GM18505 (cell line): Measurements from ENCODE around the gene YARS2.
A peak's percentile ranks its signal among the peaks of the same experiment; 100 is the strongest.

Experiments used
- ATAC-seq: cut with Tn5 transposase; IDR thresholded peaks from one replicate; pipeline ENCODE4 v1.9.1; 2021; ENCODE audit not compliant: unreplicated experiment
- POLR2A ChIP-seq: IDR thresholded peaks from 4 replicates; pipeline ENCODE4 v1.6.1; 2011; ENCODE audit warnings: borderline replicate concordance; ENCODE audit not compliant: insufficient read depth, insufficient read length; ENCODE audit errors: extremely low read depth

YARS2 gene

GRCh38 chr12:32755654-32756475, at the start of gene YARS2:
TSS of gene YARS2 (minus strand) at chr12:32755897. CDS start at chr12:32755874, 23 bp downstream.
- ATAC-seq = peak; percentile 86
- TF ChIP-seq POLR2A = peak; percentile 94

DNA sequence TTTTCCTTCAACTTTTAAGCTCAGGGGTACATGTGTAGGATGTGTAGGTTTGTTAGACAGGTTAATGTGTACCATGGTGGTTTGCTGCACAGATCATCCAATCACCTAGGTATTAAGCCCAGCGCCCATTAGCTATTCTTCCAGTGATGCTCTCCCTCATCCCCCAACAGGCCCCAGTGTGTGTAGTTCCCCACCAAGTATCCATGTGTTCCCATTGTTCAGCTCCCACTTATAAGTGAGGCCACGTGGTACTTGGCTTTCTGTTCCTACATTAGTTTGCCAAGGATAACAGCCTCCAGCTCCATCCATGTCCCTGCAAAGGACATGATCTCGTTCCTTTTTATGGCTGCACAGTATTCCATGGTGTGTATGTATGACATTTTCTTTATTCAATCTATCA, 48.6 kb upstream of the YARS2 start:
- ATAC-seq = no peak

GRCh38 chr12:32801269-32801980, 45.7 kb upstream of the YARS2 start:
- ATAC-seq = no peak
- no peak for TF ChIP-seq POLR2A

More for the DNA sequence above, 48.6 kb upstream of the YARS2 start:
- TF ChIP-seq POLR2A = no peak

GRCh38 chr12:32794281-32794680, 38.6 kb upstream of the YARS2 start:
- no peak for TF ChIP-seq POLR2A
- ATAC-seq = no peak

- ATAC-seq = no peak
These were observed 34.2 kb upstream of the YARS2 start for GRCh38 chr12:32789916-32790315.

GRCh38 chr12:32789446-32789845, 33.7 kb upstream of the YARS2 start:
- no peak for ATAC-seq
- TF ChIP-seq POLR2A = no peak

More at GRCh38 chr12:32789916-32790315, 34.2 kb upstream of the YARS2 start:
- TF ChIP-seq POLR2A = no peak

DNA sequence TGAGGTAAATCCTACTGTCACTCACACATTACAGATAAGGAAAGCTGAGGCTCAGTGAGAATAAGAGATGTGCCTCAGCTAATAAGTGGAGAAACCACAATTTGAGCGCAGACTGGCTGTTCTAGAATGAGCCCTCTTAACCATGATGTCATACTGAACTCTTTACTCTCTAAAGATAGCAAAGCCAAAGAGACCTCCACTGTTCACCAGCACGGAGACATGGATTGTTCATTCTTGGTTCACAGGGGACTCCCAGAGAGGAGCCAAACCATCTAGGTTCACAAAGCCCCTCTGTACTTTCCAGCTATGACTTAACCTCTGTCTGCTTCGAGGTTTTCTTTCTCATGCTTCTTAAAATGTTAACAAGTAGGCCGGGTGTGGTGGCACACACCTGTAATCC, 32.7 kb upstream of the YARS2 start:
- ATAC-seq = no peak
- TF ChIP-seq POLR2A = no peak

GRCh38 chr12:32785557-32785956, 29.9 kb upstream of the YARS2 start:
- ATAC-seq = no peak
- no peak for TF ChIP-seq POLR2A

DNA sequence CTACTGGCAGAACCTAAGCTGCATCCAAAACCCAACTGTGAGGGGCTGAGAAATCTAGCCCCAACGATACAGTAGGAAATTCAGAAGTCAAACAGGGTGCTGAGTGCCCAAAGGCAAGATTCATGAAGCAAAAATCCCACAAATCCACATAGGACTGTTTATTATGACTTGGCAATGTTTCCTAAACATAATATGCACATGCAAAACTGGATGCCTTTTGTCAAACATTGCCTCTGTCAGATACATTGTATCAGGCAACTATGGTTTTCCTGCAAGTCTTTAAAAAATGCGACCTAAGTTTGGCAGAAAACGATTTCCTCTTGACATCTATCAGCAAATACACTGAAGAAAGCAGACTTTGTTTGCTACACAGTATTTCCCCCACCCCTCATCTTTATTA, 27.3 kb upstream of the YARS2 start:
- no peak for ATAC-seq
- TF ChIP-seq POLR2A = no peak

GRCh38 chr12:32780071-32780470, 24.4 kb upstream of the YARS2 start:
- TF ChIP-seq POLR2A = no peak
- ATAC-seq = no peak

GRCh38 chr12:32777691-32778175, 22.0 kb upstream of the YARS2 start:
- no peak for TF ChIP-seq POLR2A

DNA sequence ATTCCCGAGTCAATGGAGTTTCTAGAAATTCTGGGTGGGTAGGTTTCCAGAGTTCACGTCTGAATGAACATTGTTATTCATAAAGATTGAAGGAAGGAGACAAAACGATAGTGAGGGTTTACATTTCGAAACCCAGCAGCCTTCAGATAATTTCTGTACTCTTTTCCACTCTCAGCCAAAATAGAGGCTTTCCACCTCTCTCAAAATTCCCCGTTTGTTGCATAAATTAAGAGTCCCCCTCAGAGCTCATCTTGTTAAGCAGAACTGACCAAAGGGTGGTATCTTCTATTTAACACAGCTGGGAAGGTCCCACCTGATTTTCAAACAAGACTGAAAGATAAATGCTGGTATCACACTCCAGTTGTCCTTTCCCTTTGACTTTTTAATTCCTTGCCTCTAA, 21.5 kb upstream of the YARS2 start:
- no peak for TF ChIP-seq POLR2A
- no peak for ATAC-seq

More at GRCh38 chr12:32777691-32778175, 22.0 kb upstream of the YARS2 start:
- no peak for ATAC-seq

- TF ChIP-seq POLR2A = no peak
- no peak for ATAC-seq
These were observed 20.6 kb upstream of the YARS2 start for GRCh38 chr12:32776258-32776657.

- ATAC-seq = no peak
- no peak for TF ChIP-seq POLR2A
These were observed 18.0 kb upstream of the YARS2 start for GRCh38 chr12:32773691-32774090.
